ENCODE measurements around the gene OR2W3.

The OR2W3 gene

DNA sequence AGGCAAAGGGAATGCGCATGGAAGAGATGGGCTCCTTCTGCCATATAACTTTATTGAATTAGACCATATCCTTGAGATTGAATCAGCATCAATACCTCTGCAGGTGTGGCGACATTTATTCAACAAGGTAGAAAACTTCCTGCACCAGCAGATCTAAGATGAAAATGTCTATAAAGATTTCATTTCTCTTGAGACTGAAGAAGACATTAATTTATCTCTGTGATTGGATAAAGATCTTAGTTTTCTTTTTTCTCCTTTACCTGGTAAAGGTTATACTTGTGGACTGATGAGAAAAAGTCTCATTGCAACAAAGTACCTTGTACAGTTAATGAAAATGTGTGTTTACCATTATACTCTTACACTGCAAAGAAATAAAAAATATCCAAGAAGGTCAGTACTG, 24.6 kb downstream of the OR2W3 start, which contains the start of gene OR2T8:
TSS of gene OR2T8 (plus strand) at position 301 of the 400 bp plus-strand sequence. CDS start 766 bp downstream, outside the sequence.
- Histone ChIP-seq H3K4me3 (ENCODE audit: low read depth in 1 of 2, low read length in 1 of 2) (no peak within 1 kb of the TSS), H3K27ac (no peak within 1 kb of the TSS), H3K27me3 (no peaks in the 10 kb centered on the region), H3K9me3 (no peaks in the 10 kb centered on the region), H3K4me1 (ENCODE audit: control insufficient read depth in 1 of 2, insufficient read depth in 1 of 2, low read depth in 1 of 2, low read length in 1 of 2) (no peaks in the 10 kb centered on the region), H3K36me3 (no peaks in the 10 kb centered on the region)
- TF ChIP-seq, protein P1, sequence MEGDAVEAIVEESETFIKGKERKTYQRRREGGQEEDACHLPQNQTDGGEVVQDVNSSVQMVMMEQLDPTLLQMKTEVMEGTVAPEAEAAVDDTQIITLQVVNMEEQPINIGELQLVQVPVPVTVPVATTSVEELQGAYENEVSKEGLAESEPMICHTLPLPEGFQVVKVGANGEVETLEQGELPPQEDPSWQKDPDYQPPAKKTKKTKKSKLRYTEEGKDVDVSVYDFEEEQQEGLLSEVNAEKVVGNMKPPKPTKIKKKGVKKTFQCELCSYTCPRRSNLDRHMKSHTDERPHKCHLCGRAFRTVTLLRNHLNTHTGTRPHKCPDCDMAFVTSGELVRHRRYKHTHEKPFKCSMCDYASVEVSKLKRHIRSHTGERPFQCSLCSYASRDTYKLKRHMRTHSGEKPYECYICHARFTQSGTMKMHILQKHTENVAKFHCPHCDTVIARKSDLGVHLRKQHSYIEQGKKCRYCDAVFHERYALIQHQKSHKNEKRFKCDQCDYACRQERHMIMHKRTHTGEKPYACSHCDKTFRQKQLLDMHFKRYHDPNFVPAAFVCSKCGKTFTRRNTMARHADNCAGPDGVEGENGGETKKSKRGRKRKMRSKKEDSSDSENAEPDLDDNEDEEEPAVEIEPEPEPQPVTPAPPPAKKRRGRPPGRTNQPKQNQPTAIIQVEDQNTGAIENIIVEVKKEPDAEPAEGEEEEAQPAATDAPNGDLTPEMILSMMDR (IDR thresholded peaks at IDR 0.05), result no peak

DNA sequence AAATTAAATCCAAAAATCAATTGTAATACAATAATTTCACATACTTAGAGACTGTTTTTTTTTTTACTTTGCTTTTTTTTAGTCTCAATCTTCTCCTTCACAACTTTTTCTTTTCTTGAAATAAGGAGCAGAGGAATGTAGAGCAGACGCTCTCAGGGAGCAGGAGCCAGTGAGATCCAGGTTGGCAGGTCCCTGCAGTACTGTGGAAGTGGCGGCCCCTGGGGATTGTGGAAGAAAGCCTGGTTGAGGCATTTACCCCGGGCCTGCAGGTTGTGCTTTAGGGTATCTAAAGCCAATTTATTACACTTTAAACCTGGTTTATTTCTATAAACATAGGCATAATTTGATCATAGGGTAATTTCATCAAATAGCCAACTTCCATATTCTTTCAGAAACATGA, 28.6 kb downstream of the OR2W3 start:
- Histone ChIP-seq H3K27me3 (no peaks in the 10 kb centered on the region), H3K36me3 (no peaks in the 10 kb centered on the region), H3K9me3 (no peaks in the 10 kb centered on the region), H3K27ac (no peak overlapping the region), H3K4me1 (ENCODE audit: control insufficient read depth in 1 of 2, insufficient read depth in 1 of 2, low read depth in 1 of 2, low read length in 1 of 2) (no peaks in the 10 kb centered on the region), H3K4me3 (ENCODE audit: low read depth in 1 of 2, low read length in 1 of 2) (no peak overlapping the region)
- TF ChIP-seq, protein P1 (IDR thresholded peaks at IDR 0.05), result no peak

DNA sequence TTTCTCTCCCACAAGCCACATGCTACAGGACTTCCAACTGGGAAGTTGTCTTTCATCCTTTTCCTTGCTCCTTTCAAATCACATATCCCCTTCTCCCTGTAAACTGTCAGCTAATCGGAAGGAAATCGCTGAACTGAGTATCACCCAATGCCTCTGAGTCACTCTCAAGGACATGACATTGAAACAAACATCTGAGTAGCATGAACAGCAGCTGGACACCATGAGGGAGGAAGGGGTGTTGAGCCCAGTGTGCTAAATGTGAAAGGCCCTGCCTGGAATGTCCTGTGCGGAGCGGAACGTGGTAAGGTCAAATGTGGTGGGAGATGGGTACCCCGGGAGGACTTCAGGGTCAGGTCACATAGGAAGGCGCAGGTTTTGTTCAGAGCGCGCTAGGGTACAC, 29.5 kb downstream of the OR2W3 start, which contains the start of gene OR2AJ1:
TSS of gene OR2AJ1 (plus strand) at position 22 of the 400 bp plus-strand sequence. CDS start 8,880 bp downstream, outside the sequence.
- no peaks in the 10 kb centered on the region for H3K4me1 ChIP-seq (ENCODE audit: control insufficient read depth in 1 of 2, insufficient read depth in 1 of 2, low read depth in 1 of 2, low read length in 1 of 2)
- no peak within 1 kb of the TSS for H3K4me3 ChIP-seq (ENCODE audit: low read depth in 1 of 2, low read length in 1 of 2)
- TF ChIP-seq, protein P1 (IDR thresholded peaks at IDR 0.05), result no peak
- no peaks in the 10 kb centered on the region for H3K27me3 ChIP-seq
- no peaks in the 10 kb centered on the region for H3K36me3 ChIP-seq
- no peaks in the 10 kb centered on the region for H3K9me3 ChIP-seq
- no peak within 1 kb of the TSS for H3K27ac ChIP-seq

DNA sequence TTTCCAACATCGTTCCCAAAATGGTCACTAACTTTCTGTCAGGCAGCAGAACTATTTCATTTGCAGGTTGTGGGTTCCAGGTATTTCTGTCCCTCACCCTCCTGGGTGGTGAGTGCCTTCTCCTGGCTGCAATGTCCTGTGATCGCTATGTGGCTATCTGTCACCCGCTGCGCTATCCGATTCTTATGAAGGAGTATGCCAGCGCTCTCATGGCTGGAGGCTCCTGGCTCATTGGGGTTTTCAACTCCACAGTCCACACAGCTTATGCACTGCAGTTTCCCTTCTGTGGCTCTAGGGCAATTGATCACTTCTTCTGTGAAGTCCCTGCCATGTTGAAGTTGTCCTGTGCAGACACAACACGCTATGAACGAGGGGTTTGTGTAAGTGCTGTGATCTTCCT, 38.6 kb downstream of the OR2W3 start:
- Histone ChIP-seq H3K27ac (no peak overlapping the region), H3K36me3 (no peaks in the 10 kb centered on the region), H3K4me1 (ENCODE audit: control insufficient read depth in 1 of 2, insufficient read depth in 1 of 2, low read depth in 1 of 2, low read length in 1 of 2) (peaks cover 0 to 2% of the 10 kb centered on the region in 2 experiments), H3K27me3 (no peaks in the 10 kb centered on the region), H3K4me3 (ENCODE audit: low read depth in 1 of 2, low read length in 1 of 2) (no peak overlapping the region), H3K9me3 (no peaks in the 10 kb centered on the region)
- TF ChIP-seq, protein P1 (IDR thresholded peaks at IDR 0.05), result no peak

DNA sequence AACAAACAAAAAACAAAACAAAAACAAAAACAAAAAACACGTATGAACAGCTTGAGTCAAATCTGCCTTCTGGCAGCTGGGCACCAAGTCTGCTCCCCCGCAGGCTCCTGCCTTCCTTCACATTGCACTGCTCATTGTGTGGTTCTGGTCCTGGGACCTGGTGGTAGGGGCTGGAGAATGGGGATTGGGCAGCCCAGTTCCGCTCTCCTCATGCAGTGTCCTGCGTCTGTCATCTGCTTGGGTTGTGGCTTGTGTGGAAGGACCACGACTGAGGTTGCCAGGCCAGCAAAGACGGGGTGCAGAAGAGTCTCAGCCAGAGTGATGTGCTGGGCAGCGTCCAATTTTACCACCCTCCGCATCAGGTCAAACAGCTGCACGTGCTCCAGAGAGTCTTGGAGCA, 40.4 kb downstream of the OR2W3 start:
- no peak overlapping the region for H3K27ac ChIP-seq
- no peaks in the 10 kb centered on the region for H3K36me3 ChIP-seq
- H3K4me1 ChIP-seq (ENCODE audit: control insufficient read depth in 1 of 2, insufficient read depth in 1 of 2, low read depth in 1 of 2, low read length in 1 of 2), result peaks cover 0 to 2% of the 10 kb centered on the region in 2 experiments
- H3K27me3 ChIP-seq, result no peaks in the 10 kb centered on the region
- no peak overlapping the region for H3K4me3 ChIP-seq (ENCODE audit: low read depth in 1 of 2, low read length in 1 of 2)
- TF ChIP-seq, protein P1 (IDR thresholded peaks at IDR 0.05), result no peak
- H3K9me3 ChIP-seq, result no peaks in the 10 kb centered on the region

DNA sequence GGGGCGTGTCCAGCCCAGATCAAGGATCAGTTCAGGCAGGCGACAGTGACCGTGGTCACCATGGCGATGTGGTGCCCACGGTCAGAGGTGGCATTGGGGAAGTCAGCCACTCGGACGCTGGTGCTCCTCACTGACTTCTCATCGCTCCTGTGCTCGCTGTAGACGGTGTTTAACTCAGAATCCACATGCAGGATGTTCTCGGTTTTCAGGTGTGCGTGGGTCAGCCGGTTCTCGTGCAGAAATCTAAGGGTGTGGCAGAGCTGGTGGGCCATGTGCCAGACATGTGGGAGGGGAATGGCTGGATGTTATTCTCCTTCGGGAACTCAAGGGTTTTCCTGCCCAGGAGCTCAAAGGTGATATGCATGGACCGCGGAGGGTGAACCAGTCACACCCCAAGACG, 41.0 kb downstream of the OR2W3 start:
- no peak overlapping the region for H3K4me3 ChIP-seq (ENCODE audit: low read depth in 1 of 2, low read length in 1 of 2)
- H3K27ac ChIP-seq, result no peak overlapping the region
- H3K36me3 ChIP-seq, result no peaks in the 10 kb centered on the region
- no peaks in the 10 kb centered on the region for H3K9me3 ChIP-seq
- H3K27me3 ChIP-seq, result no peaks in the 10 kb centered on the region
- TF ChIP-seq, protein P1 (IDR thresholded peaks at IDR 0.05), result no peak
- peaks cover 0 to 2% of the 10 kb centered on the region in 2 experiments for H3K4me1 ChIP-seq (ENCODE audit: control insufficient read depth in 1 of 2, insufficient read depth in 1 of 2, low read depth in 1 of 2, low read length in 1 of 2)

All from neutrophil (primary cell).